ENCODE data around the gene TRAPPC3L. TPM values are rescaled to one million over a fixed set of nuclear protein-coding genes. Genes with fewer than 3 reads are reported as not detected.

The TRAPPC3L gene
- total and polyA plus RNA-seq, 2 of the 13 experiments (the other 11 are each of a cell fraction or from before 2014, with no cell fraction given): not detected

- TF ChIP-seq CTCF (CRISPR knock-in tag; IDR thresholded peaks at IDR 0.05): peak; percentile 73
- no peak for TF ChIP-seq GMEB1 (CRISPR knock-in tag; IDR thresholded peaks at IDR 0.05; ENCODE audit: borderline replicate concordance)
- peak; percentile 72 for TF ChIP-seq SMC3 (IDR thresholded peaks at IDR 0.05; ENCODE audit: low read length)
- TF ChIP-seq ZNF382 (CRISPR knock-in tag; IDR thresholded peaks at IDR 0.05; ENCODE audit: borderline replicate concordance): no peak
- TF ChIP-seq HDAC1 (CRISPR knock-in tag; IDR thresholded peaks at IDR 0.05): no peak
- no peak for TF ChIP-seq ZBTB37 (CRISPR knock-in tag; IDR thresholded peaks at IDR 0.05)
- TF ChIP-seq ZNF12 (CRISPR knock-in tag; IDR thresholded peaks at IDR 0.05): no peak
- no peak for TF ChIP-seq RARA (CRISPR knock-in tag; IDR thresholded peaks at IDR 0.05)
- no peak for TF ChIP-seq KLF6 (CRISPR knock-in tag; IDR thresholded peaks at IDR 0.05)
- no peak for TF ChIP-seq GRHL1 (CRISPR knock-in tag; conservative IDR thresholded peaks at IDR 0.05)
- TF ChIP-seq HNRNPLL (IDR thresholded peaks at IDR 0.05; ENCODE audit: low read depth, low read length, poor library complexity, severe bottlenecking): no peak
- TF ChIP-seq ZBTB3 (CRISPR knock-in tag; IDR thresholded peaks at IDR 0.05; ENCODE audit: borderline replicate concordance, low read depth): no peak
- no peak for TF ChIP-seq SYNCRIP (IDR thresholded peaks at IDR 0.05; ENCODE audit: insufficient read depth, low read depth, low read length)
Observed at GRCh38 chr6:116531675-116532570, 13.6 kb downstream of the TRAPPC3L start (continued).

Measured in HepG2 (cell line).